DMS 273 (cell line): Measurements from ENCODE around the gene TM2D3.

ENCODE experiments used
- DNase-seq: peaks from one replicate; lab custom pipeline; 2025; ENCODE audit not compliant: unreplicated experiment; lab: John Stamatoyannopoulos, UW

TM2D3 gene

GRCh38 chr15:101625980-101626379 lies 26.2 kb downstream of the TM2D3 start:
- no peak for DNase-seq

- DNase-seq: no peak
Observed at GRCh38 chr15:101625184-101625583, 27.0 kb downstream of the TM2D3 start.

- DNase-seq: no peak
Observed at GRCh38 chr15:101623367-101624304, 28.5 kb downstream of the TM2D3 start.

- DNase-seq: no peak
Observed at GRCh38 chr15:101621961-101622360, 30.2 kb downstream of the TM2D3 start.

DNA sequence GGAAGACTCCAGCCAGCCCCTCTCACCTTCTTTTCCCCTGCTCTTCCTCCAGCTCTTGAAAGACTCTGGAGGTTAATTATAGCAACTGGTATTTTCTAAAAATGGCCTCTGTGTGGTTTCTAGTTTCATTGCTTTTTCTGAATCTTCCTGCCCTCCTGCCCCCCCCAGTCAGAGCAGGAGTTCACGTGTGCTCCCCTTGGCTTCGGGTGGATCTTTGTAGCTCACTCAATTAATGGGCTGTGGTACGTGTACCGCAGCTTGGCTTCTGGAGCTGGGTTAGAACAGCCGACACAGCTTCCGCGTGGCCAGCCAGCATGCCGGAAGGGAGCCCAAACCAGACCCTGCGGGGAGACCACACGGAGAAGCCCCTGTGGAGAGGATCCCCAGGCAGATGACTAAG lies 31.5 kb downstream of the TM2D3 start:
- DNase-seq: no peak

DNA sequence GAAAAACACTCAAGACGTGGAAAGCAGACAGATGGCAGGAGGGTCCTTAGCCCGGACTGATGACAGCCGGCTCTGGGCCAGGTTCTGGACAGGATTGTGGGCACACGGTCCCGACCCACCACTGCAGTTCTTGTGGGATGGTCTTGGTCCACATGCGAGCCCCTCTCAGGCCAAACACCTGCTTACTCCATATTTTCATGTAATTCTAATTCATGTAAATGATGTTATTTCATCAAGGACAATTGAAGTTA lies 32.6 kb downstream of the TM2D3 start:
- DNase-seq: no peak

DNA sequence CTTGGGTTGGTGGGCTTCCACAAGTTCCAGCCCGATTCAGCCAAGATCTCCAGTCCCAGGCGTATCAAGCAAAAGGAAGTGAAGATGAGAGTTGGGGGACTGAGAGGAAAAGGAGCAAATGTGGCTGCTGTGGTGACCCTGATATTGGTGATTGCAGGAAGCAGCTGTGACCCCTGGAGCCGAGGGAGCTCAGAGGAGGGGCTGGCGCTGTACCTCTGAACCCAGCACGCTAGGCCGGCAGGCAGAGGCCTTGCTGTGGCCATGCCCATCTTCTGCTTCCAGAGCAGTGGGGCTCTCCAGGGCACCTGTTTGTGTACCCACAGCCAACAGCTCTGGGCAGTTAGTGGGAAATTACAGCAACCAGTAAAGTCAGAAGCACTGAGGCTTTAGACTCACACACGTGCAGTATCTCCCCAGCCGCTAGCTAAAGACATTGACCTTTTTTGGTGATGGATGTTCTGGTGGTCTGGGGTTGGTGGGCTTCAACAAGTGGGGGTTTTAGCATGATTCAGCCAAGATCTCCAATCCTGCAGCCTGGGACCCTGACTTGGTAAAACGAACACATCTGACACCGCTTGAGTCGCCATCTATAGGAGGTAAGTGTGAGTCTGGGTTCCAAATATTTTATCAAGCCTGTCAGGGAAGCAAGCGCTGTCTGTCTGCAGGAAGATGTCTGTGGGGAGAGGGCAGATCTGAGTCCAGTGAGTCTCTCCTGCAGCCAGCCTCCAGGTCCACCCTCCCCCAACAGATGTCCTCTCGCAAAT lies 33.1 kb downstream of the TM2D3 start:
- DNase-seq: no peak

DNA sequence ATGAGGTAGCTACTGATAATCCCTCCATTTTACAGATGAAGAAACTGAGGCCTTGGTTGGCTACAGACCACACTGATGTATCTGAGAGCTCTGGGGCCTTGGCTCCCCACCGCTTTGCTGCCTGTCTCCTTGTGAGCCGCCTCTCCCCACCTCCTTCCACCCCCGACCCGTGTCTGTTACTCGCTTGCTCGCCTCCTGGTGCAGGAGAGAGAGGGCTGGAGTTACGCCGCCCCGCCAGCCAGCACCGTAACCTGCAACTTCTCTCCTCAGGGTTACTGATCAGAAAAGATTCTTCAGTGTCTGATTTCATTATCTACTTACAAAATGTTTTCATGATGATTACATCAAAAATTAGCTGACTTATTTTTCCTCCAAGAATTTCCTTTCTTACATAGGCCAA lies 34.1 kb downstream of the TM2D3 start:
- no peak for DNase-seq

GRCh38 chr15:101617390-101617965 lies 34.7 kb downstream of the TM2D3 start:
- no peak for DNase-seq

- peak; percentile 80 for DNase-seq
Observed at GRCh38 chr15:101615986-101616848, 36.0 kb downstream of the TM2D3 start.

DNA sequence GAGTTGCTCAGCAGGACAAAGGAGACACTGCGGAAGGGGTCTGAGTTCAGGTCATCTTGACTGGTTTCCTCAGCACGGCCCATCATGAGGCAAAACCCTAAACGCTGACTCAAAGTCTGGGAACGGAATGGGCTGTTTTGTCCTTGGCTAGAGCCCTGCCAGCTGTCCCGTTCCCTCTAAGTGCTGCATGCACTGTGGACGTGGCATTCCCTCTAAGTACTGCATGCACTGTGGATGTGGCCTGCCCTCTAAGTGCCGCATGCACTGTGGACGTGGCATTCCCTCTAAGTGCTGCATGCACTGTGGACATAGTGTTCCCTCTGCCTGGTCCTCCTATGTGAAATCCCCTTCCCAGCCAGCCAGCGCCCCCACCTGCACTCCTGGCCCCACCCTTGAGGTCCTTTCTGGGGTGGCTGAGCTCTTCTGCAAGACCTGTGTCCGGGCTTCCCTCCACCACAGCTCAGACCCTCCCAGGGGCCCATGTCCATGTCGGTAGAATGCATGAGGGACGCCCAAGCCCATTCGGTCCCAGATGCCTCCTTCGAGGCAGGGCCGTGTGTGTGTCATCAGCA lies 36.7 kb downstream of the TM2D3 start:
- no peak for DNase-seq

DNA sequence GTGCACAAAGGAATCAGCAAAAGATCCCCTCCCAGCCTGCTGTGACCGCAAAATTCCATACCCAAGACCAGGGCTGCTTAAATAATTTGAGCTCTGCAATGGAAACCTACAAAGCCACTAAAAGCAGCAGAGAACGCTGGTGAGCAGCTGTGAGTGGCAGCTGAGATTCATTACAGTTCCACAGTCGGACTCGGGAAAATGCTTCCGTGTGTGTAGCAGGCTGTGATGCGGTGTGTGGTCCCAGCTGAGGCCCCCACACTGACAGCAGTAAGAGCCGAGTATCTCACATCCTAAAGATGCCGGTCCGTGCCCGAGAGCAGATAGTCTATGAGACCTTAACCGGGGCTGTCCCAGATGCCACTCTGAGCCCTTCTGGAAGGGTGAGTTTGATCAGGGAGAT lies 37.4 kb downstream of the TM2D3 start:
- DNase-seq: no peak

- DNase-seq: no peak
Observed at GRCh38 chr15:101614001-101614585, 38.1 kb downstream of the TM2D3 start.

DNA sequence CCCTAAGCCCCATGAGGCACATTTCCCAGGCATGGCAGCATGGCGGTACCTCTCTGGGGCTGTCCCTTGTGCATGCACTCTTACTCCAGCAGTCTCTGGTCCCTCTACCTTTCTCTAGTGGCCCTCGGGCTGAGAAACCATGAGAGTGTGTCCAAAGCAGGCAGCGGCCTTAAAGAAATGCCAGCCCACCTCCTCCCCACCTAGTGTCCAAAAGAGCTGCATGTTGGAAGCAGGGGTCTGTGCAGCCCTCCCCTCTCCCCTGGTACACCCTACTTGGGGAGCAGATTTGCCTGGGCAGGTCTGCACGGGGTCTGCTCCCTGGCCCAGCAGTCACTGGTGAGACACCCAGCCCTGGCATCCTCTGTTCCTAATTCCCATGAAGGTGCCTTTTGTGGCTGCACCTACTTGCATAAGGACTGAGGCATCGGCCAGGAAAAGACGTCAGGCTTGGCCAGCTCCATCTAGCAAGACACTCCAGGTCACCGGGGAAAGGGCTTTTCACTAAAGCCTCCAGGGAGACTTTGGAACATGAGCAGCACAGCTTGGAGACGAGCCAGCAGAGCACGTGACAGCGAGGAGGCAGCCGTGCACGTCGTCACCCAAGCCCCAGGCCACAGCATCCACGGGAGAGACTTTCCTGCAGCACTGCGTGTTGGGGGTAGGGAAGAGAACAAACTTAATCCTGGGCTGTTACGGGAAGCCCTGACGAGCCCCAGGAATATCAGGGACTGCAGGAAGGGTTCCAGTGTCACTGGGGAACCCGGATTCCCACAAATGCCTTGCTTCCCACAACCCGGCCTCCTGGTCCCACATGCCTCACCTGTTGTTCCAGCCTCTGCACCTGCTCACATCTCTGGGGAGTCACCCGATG lies 38.8 kb downstream of the TM2D3 start:
- peak; percentile 45 for DNase-seq

- DNase-seq: no peak
Observed at GRCh38 chr15:101612676-101613075, 39.5 kb downstream of the TM2D3 start.

- peak; percentile 4 for DNase-seq
Observed at GRCh38 chr15:101611580-101612299, 40.4 kb downstream of the TM2D3 start.

DNA sequence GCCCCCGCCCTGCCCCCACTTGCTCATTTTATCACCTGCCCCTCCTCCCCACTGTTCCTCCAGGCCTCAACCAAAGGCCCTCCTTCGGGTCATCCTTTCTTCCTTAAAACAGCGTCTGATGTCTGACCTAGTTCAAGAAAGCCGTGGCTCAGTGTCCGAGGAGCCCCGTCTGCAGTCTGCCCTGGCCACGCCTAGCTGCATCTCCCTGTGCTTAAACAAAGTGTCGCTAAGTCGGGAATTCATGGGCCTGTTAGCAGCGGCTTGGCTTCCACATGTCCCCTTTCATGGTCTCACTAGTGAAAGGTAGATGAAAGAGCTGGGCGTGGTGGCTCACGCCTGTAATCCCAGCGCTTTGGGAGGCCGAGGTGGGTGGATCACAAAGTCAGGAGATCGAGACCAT lies 41.2 kb downstream of the TM2D3 start:
- no peak for DNase-seq

- DNase-seq: no peak
Observed at GRCh38 chr15:101610611-101611000, 41.6 kb downstream of the TM2D3 start.
